GM19239 (cell line): ENCODE data around the gene TOM1L2.
"Not testable (repeated sequence)": the region's sequence is repeated elsewhere in the genome, so short reads cannot be mapped to it uniquely, and the experiment has no call there.

ENCODE experiments used
- DNase-seq: peaks from one replicate; pipeline ENCODE4 v3.0.0; 2011; ENCODE audit warnings: low spot score; ENCODE audit not compliant: insufficient read length
- FAIRE-seq: peaks from 2 replicates; lab custom pipeline; 2011; peaks lifted over from hg19 to GRCh38; lab: Jason Lieb, UNC

TOM1L2 gene

DNA sequence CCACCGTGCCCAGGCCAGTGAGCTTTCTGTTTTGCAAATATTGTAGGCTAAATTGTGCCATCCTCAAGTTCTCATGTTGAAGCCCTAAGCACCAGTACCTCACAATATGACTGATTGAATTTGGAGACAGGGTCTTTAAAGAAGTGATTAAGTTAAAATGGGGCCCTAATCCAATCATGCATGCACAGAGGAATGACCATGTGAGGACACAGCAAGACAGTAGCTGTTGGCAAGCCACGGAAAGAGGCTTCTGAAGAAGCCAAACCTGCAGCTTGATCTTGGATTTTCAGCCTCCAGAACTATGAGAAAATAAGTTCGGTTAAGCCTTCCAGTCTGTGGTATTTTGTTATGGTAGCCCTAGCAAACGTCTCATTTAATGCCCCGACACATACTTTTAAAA is 24.9 kb downstream of the TOM1L2 start:
- FAIRE-seq, result no peak
- DNase-seq, result no peak

- DNase-seq, result no peak
- FAIRE-seq, result no peak
Measured at GRCh38 chr17:17946093-17946492, 26.1 kb downstream of the TOM1L2 start.

GRCh38 chr17:17944743-17945142 is 27.5 kb downstream of the TOM1L2 start:
- FAIRE-seq (no peak), DNase-seq (no peak)

GRCh38 chr17:17944242-17944641 is 28.0 kb downstream of the TOM1L2 start:
- DNase-seq (no peak), FAIRE-seq (no peak)

DNA sequence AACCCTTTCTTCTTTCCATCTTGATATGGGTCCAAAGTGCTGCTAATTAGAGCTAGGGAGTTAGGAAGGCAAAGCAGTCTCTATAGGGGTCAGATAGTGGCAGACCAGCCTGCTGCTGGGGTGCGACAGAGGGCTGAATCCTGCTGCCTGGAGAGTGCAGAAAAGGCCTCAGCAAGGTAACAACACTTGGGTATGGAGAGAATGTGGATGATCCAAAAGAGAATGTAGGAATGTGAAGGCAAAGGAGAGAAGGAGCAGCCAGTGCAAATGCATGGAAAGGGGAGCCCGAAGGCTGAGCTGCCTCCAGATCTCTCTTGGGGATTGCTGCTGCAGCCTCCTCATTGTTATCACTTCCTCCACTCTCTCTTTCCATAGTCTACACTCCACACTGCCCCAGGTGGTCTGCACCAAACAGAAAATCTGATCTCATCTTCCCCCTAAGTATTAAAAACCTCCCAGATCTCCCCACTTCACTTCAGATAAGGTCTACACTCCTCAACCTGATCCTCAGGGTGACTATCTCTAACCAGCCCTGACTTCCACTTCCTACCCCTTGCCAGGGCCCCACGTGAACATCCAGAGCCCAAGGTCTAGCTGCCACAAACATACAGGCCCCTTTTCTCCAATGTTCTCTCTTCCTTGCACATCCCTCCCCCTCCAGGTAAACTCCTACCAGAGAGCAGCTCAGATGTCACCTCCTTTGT is 28.8 kb downstream of the TOM1L2 start:
- no peak for FAIRE-seq

GRCh38 chr17:17942846-17943245 is 29.4 kb downstream of the TOM1L2 start:
- FAIRE-seq (no peak), DNase-seq (no peak)

More for the DNA sequence above, 28.8 kb downstream of the TOM1L2 start:
- no peak for DNase-seq

GRCh38 chr17:17941015-17941414 is 31.2 kb downstream of the TOM1L2 start:
- FAIRE-seq, result no peak

DNA sequence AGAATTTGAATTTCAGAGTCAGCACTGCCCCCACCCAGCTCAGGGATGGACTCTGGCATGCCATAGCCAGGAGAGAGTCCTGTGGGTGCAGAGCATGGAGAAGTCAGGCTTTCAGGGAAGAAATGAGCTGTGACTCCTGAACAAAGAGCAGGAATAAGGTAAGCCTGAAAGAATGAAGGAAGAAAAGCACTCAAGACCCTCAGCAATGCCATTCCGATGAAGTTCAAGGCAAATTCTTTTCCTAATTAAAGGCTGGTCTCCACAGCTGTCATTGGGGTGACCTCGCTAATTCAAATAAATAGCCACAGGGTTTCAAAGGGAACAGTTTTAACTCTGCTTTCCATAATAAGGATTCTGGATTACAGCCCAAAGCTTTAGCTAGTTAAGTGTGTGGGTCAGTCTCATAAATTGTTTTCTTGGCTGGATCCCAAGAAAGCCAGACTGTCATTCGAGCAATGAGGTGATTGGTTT is 31.7 kb downstream of the TOM1L2 start:
- no peak for FAIRE-seq
- no peak for DNase-seq

More at GRCh38 chr17:17941015-17941414, 31.2 kb downstream of the TOM1L2 start:
- no peak for DNase-seq

DNA sequence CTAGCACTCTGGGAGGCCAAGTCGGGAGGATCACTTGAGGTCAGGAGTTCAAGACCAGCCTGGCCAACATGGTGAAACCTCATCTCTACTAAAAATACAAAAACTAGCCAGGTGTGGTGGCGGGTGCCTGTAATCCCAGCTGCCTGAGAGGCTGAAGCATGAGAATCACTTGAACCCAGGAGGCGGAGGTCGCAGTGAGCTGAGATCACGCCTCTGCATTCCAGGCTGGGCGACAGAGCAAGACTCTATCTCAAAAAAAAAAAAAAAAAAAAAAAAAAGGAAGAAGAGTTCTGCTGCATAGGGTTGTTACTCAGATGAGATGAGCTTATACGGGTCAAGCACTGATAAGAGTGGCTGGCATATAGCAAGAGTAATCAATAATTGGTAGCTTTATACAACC is 32.3 kb downstream of the TOM1L2 start:
- FAIRE-seq, DNase-seq: not testable (repeated sequence)

DNA sequence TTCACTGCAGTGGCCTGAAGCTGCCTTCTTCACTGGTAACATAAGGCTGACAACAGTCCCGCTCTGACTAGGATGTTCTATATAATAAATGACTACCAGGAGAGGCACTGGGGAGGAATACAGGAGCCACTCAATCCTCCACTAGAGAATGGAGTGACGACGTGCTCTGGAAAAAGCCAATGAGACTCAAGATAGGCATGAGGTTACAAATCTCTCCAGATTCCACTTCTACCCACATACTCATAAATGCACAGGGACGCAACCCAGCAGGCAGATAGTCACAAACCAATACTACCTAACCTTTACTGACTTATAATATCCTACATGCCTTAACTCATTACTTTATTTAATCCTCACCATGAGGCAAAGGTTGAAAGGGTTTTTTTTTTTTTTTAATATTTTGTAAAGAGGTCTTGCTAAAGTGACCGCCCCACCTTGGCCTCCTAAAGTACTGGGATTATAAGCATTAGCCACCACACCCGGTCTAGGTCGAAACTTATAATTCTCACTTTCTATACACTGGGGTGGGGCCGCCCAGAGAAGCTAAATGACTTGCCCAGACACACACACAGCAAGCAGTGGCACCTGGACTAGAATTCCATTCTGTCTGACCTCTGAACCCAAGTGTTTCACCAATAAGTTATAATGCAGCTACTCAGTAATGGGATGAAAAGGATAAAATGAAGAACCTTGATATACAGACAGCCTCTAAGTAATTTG is 33.7 kb downstream of the TOM1L2 start:
- FAIRE-seq, result peak; percentile 64

DNA sequence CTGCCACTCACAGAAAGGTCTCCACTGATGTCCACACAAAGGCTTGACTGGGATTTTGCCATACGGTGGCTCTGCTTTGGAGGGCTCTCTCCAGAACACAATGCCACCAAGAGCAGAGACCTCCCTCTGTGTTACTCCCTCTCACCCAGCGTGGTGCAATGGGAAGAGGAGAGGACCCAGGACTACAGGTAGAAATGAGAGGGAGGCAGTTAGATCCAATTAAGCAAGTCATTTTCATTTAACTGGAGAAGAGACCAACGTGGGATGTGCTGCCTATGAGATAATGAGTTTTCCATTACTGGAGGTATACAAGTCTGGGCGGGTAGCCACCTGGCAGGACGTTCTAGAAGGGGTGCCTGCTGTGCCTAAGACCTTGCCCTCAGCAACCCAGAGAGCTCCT is 34.2 kb downstream of the TOM1L2 start:
- FAIRE-seq (no peak), DNase-seq (no peak)

More for the DNA sequence above, 33.7 kb downstream of the TOM1L2 start:
- no peak for DNase-seq

- no peak for DNase-seq
- no peak for FAIRE-seq
Measured at GRCh38 chr17:17937201-17937853, 34.9 kb downstream of the TOM1L2 start.

- FAIRE-seq (no peak), DNase-seq (no peak)
Measured at GRCh38 chr17:17935321-17936271, 36.6 kb downstream of the TOM1L2 start.

DNA sequence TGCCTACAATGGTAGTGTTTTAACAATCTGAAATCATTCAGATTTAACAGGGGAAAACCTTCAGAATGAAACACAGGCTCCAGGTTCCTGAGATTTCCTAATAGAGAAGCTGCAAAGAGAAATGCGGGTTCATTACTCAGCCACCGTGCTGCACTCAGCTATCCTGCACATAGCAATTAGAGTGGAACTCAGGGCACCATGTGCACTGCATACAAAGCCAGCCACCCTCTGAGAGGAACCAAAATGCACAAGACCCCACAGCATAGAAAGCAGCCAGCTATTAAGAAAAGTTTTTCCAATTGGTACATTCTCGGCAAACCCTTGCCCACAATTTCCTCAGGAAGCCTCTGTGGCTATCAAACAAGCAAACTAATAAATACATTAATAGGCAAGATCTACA is 37.4 kb downstream of the TOM1L2 start:
- DNase-seq, result no peak
- FAIRE-seq, result no peak

DNA sequence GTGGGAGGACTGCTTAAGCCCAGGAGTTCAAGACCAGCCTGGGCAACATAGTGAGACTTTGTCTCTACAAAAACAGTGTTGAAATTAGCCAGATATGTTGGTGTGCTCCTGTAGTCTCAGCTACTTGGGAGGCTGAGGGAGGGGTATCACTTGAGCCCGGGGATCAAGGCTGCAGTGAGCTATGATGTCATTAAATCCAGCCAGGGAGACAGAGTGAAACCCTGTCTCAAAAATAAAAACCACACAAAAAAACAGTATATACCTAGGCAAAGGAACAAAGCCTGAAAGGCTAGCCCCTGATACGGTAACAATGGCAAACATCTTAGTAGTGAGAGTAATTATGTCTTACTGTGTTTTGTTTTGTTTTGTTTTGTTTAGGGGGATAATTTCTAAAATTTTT is 38.0 kb downstream of the TOM1L2 start:
- FAIRE-seq (no peak), DNase-seq (no peak)

GRCh38 chr17:17933775-17934174 is 38.4 kb downstream of the TOM1L2 start:
- DNase-seq (no peak), FAIRE-seq (no peak)

DNA sequence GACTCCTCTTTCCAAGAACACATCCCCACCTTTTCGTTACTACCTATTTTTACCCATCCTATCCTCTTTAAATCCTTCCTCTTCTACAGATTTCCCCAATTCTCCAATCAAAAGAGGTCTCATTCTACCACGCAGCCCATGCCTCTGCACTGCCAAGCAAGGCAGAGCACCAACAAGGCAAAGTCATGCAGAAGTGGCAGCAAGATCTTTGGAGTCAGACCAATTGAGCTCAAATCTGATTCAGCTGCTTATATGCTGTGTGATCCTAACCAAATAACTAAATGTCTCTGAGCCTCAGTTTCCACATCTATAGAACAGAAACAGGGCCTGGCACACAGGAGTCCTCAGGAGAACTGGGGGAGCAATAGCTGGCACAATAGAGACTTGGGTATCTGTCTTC is 41.0 kb downstream of the TOM1L2 start:
- no peak for DNase-seq
- no peak for FAIRE-seq

GRCh38 chr17:17930674-17931073 is 41.5 kb downstream of the TOM1L2 start:
- DNase-seq, result no peak
- FAIRE-seq, result no peak

DNA sequence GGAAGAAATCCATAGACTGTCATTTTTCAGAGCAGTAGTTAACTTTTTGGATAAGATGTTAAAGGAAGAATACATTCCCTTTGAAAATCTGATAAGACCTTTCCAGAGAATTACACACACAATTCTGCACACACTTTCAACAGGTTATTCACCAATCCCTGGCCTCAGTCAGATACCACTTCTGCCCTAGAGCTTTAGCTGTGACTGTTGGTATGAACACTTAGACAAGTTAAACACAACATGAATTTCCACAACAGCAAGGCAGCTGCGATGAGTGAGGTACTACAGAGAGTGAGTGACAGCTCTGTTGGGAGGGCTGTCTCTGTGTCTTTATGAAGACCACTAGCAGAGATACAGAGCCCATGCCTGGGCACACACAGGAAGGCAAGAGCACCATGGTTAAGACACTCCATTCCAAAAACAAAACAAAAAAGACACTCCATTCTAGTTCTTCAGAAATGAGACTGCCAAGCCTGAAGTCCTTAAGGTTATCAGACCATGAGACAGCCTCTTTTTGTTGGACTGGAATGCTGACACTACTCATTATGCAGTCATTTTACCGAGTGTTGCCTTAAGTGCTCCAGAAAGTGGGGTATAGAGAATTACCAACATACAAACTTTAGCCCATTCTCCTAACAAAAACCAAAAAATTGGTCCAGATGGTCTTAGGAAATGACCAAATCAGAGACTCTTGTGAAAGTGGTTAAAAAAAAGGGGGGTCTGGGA is 42.4 kb downstream of the TOM1L2 start:
- FAIRE-seq (no peak), DNase-seq (no peak)
